ENCODE results near the gene PDZD7. TPM values are rescaled to one million over a fixed set of nuclear protein-coding genes. Genes with fewer than 3 reads are reported as not detected.

Gene PDZD7
- polyA plus RNA-seq, 6 donors from 2014 or later = 0.23 to 0.87 TPM; not detected in 4

GRCh38 chr10:100998991-100999741, 31.8 kb downstream of the PDZD7 start:
- H3K36me3 Mint-ChIP-seq = no peaks in the 10 kb centered on the region
- peak; percentile 67 to 72 for ATAC-seq (ENCODE audit: low read depth in 2 of 2)
- no peaks in the 10 kb centered on the region for H3K27me3 Mint-ChIP-seq
- H3K9me3 Mint-ChIP-seq = no peaks in the 10 kb centered on the region
- peaks cover 23 to 40% (median 34%) of the 10 kb centered on the region in 3 donors for H3K4me1 Mint-ChIP-seq
- peak; percentile 81 for DNase-seq
- H3K27ac Mint-ChIP-seq = peak overlapping the region; percentile 85 to 99 (median 96)
- peak overlapping the region; percentile 81 to 98 (median 90) for H3K4me3 Mint-ChIP-seq

GRCh38 chr10:100998183-100998990, 32.5 kb downstream of the PDZD7 start:
- DNase-seq = peak; percentile 64
- Mint-ChIP-seq H3K4me1 (peaks cover 23 to 40% (median 34%) of the 10 kb centered on the region in 3 donors), H3K27ac (peak overlapping the region; percentile 85 to 99 (median 96)), H3K36me3 (peaks cover 0 to 3% of the 10 kb centered on the region in 2 donors), H3K27me3 (no peaks in the 10 kb centered on the region), H3K4me3 (peak overlapping the region; percentile 81 to 98 (median 90)), H3K9me3 (no peaks in the 10 kb centered on the region)
- peak; percentile 17 to 28 for ATAC-seq (ENCODE audit: low read depth in 2 of 2)

GRCh38 chr10:100997360-100998182, 33.4 kb downstream of the PDZD7 start:
- H3K27me3 Mint-ChIP-seq = no peaks in the 10 kb centered on the region
- DNase-seq = peak; percentile 78
- H3K9me3 Mint-ChIP-seq = no peaks in the 10 kb centered on the region
- H3K27ac Mint-ChIP-seq = peak overlapping the region; percentile 85 to 97 (median 96)
- peak; percentile 30 to 34 for ATAC-seq (ENCODE audit: low read depth in 2 of 2)
- H3K4me3 Mint-ChIP-seq = peak overlapping the region; percentile 81 to 98 (median 90)
- peaks cover 23 to 40% (median 34%) of the 10 kb centered on the region in 3 donors for H3K4me1 Mint-ChIP-seq
- peaks cover 0 to 7% of the 10 kb centered on the region in 2 donors for H3K36me3 Mint-ChIP-seq

- no peaks in the 10 kb centered on the region for H3K27me3 Mint-ChIP-seq
- DNase-seq (peak; percentile 58), ATAC-seq (ENCODE audit: low read depth in 2 of 2) (peak; percentile 13 to 15)
- peak overlapping the region; percentile 85 to 96 (median 92) for H3K27ac Mint-ChIP-seq
- H3K9me3 Mint-ChIP-seq = no peaks in the 10 kb centered on the region
- H3K36me3 Mint-ChIP-seq = peaks cover 0 to 7% of the 10 kb centered on the region in 2 donors
- peak overlapping the region; percentile 82 to 98 (median 91) for H3K4me3 Mint-ChIP-seq
- peaks cover 23 to 40% (median 34%) of the 10 kb centered on the region in 3 donors for H3K4me1 Mint-ChIP-seq
Measured at GRCh38 chr10:100996678-100997359, 34.1 kb downstream of the PDZD7 start.

GRCh38 chr10:100995181-100995580, 35.7 kb downstream of the PDZD7 start:
- peaks cover 11 to 19% of the 10 kb centered on the region in 2 donors for H3K36me3 Mint-ChIP-seq
- no peak for DNase-seq
- H3K9me3 Mint-ChIP-seq = peaks cover 0 to 2% (median 0%) of the 10 kb centered on the region in 7 donors
- peak overlapping the region in 5 of 8 donors; percentile 32 to 98 (median 87) for H3K4me3 Mint-ChIP-seq
- peak overlapping the region in 2 of 6 donors; percentile 4 to 5 for H3K27ac Mint-ChIP-seq
- peaks cover 28 to 40% (median 34%) of the 10 kb centered on the region in 3 donors for H3K4me1 Mint-ChIP-seq
- no peaks in the 10 kb centered on the region for H3K27me3 Mint-ChIP-seq
- no peak for ATAC-seq (ENCODE audit: low read depth in 2 of 2)

GRCh38 chr10:100993986-100994708, 36.8 kb downstream of the PDZD7 start:
- H3K36me3 Mint-ChIP-seq = peaks cover 11 to 19% of the 10 kb centered on the region in 2 donors
- DNase-seq (no peak), ATAC-seq (ENCODE audit: low read depth in 2 of 2) (no peak)
- peaks cover 0 to 2% (median 0%) of the 10 kb centered on the region in 7 donors for H3K9me3 Mint-ChIP-seq
- peak overlapping the region in 1 of 6 donors; percentile 72 for H3K27ac Mint-ChIP-seq
- H3K4me1 Mint-ChIP-seq = peaks cover 28 to 44% (median 34%) of the 10 kb centered on the region in 3 donors
- H3K27me3 Mint-ChIP-seq = no peaks in the 10 kb centered on the region
- H3K4me3 Mint-ChIP-seq = peak overlapping the region in 2 of 8 donors; percentile 17 to 87

GRCh38 chr10:100989088-100989487, 41.8 kb downstream of the PDZD7 start:
- Mint-ChIP-seq H3K9me3 (peaks cover 0 to 8% (median 0%) of the 10 kb centered on the region in 7 donors), H3K36me3 (peaks cover 16 to 27% of the 10 kb centered on the region in 2 donors), H3K27me3 (no peaks in the 10 kb centered on the region), H3K4me3 (peak overlapping the region in 4 of 8 donors; percentile 16 to 93 (median 50)), H3K27ac (no peak overlapping the region), H3K4me1 (peaks cover 29 to 48% (median 34%) of the 10 kb centered on the region in 3 donors)
- no peak for ATAC-seq (ENCODE audit: low read depth in 2 of 2)
- DNase-seq = no peak

GRCh38 chr10:100988166-100988565, 42.8 kb downstream of the PDZD7 start:
- Mint-ChIP-seq H3K4me3 (peak overlapping the region; percentile 93 to 100 (median 98)), H3K9me3 (peaks cover 0 to 8% (median 0%) of the 10 kb centered on the region in 7 donors), H3K4me1 (peaks cover 29 to 48% (median 36%) of the 10 kb centered on the region in 3 donors), H3K27ac (peak overlapping the region in 4 of 6 donors; percentile 15 to 94 (median 76)), H3K36me3 (peaks cover 16 to 22% of the 10 kb centered on the region in 2 donors), H3K27me3 (no peaks in the 10 kb centered on the region)
- DNase-seq (no peak), ATAC-seq (ENCODE audit: low read depth in 2 of 2) (no peak)

- Mint-ChIP-seq H3K9me3 (peaks cover 0 to 8% (median 0%) of the 10 kb centered on the region in 7 donors), H3K36me3 (peaks cover 16 to 20% of the 10 kb centered on the region in 2 donors), H3K4me3 (peak overlapping the region; percentile 93 to 100 (median 98)), H3K27me3 (no peaks in the 10 kb centered on the region), H3K27ac (peak overlapping the region; percentile 86 to 97 (median 94)), H3K4me1 (peaks cover 29 to 48% (median 36%) of the 10 kb centered on the region in 3 donors)
- peak in 1 of 2 donors; percentile 3 for ATAC-seq (ENCODE audit: low read depth in 2 of 2)
- no peak for DNase-seq
Measured at GRCh38 chr10:100987685-100988049, 43.3 kb downstream of the PDZD7 start.

- peak; percentile 79 for DNase-seq
- no peaks in the 10 kb centered on the region for H3K27me3 Mint-ChIP-seq
- H3K9me3 Mint-ChIP-seq = peaks cover 0 to 8% (median 0%) of the 10 kb centered on the region in 7 donors
- H3K4me3 Mint-ChIP-seq = peak within 1 kb of the TSS; percentile 93 to 100 (median 98)
- peaks cover 16 to 25% of the 10 kb centered on the region in 2 donors for H3K36me3 Mint-ChIP-seq
- ATAC-seq (ENCODE audit: low read depth in 2 of 2) = peak; percentile 96 to 97
- H3K27ac Mint-ChIP-seq = peak within 1 kb of the TSS; percentile 86 to 97 (median 94)
- H3K4me1 Mint-ChIP-seq = peaks cover 29 to 48% (median 36%) of the 10 kb centered on the region in 3 donors
Measured at GRCh38 chr10:100986952-100987684, 43.8 kb downstream of the PDZD7 start, which contains the start of the genes MRPL43 and TWNK. TSS of gene MRPL43 (minus strand) at chr10:100987497. CDS start at chr10:100987443, 54 bp downstream. TSS of gene TWNK (plus strand) at chr10:100987543. CDS start at chr10:100988211, 668 bp downstream.

GRCh38 chr10:100986623-100986951, 44.3 kb downstream of the PDZD7 start:
- DNase-seq = no peak
- Mint-ChIP-seq H3K4me3 (peak overlapping the region; percentile 93 to 100 (median 98)), H3K36me3 (peaks cover 16 to 29% of the 10 kb centered on the region in 2 donors), H3K9me3 (peaks cover 0 to 8% (median 0%) of the 10 kb centered on the region in 7 donors), H3K27ac (peak overlapping the region in 1 of 6 donors; percentile 94), H3K27me3 (no peaks in the 10 kb centered on the region), H3K4me1 (peaks cover 29 to 48% (median 36%) of the 10 kb centered on the region in 3 donors)
- no peak for ATAC-seq (ENCODE audit: low read depth in 2 of 2)
